ENCODE measurements around the gene SF3B3. TPM values are rescaled to one million over a fixed set of nuclear protein-coding genes. Genes with fewer than 3 reads are reported as not detected.

The SF3B3 gene
- polyA plus RNA-seq, 1 of the 3 experiments (the other 2 are of a cell fraction): 81.7 TPM

GRCh38 chr16:70579648-70580630 is 56.3 kb downstream of the SF3B3 start:
- Histone ChIP-seq H3K9me3 (no peaks in the 10 kb centered on the region), H3K27ac (ENCODE audit: low read depth in 2 of 2, low read length in 1 of 2) (no peak overlapping the region), H2AFZ (ENCODE audit: low read depth) (no peak overlapping the region), H3K4me2 (no peak overlapping the region), H3K36me3 (replicated peaks in 1 of 2; ENCODE audit: control insufficient read depth in 1 of 2, insufficient read depth in 2 of 2, low read length in 1 of 2) (peaks cover 1 to 2% of the 10 kb centered on the region in 2 experiments), H3F3A (replicated peaks; ENCODE audit: insufficient read depth) (peaks cover 12% of the 10 kb centered on the region), H3K4me1 (ENCODE audit: control insufficient read depth in 1 of 2, insufficient read depth in 2 of 2, low read depth in 1 of 2, low read length in 1 of 2) (peaks cover 3 to 12% of the 10 kb centered on the region in 2 experiments; a peak in 2 of 4 replicates), H3K27me3 (ENCODE audit: insufficient read depth) (no peaks in the 10 kb centered on the region), H4K20me1 (ENCODE audit: insufficient read depth) (no peaks in the 10 kb centered on the region), H3K9me2 (no peaks in the 10 kb centered on the region), H3K9ac (no peak overlapping the region), H3K79me2 (ENCODE audit: insufficient read depth) (no peaks in the 10 kb centered on the region), H3K4me3 (ENCODE audit: low read depth in 2 of 2, low read length in 1 of 2) (no peak overlapping the region)
- TF ChIP-seq FOSL2 (IDR thresholded peaks at IDR 0.05; ENCODE audit: borderline replicate concordance, low read depth) (no peak), USF1 (IDR thresholded peaks at IDR 0.05; ENCODE audit: borderline replicate concordance, low read depth) (no peak), CHD2 (IDR thresholded peaks at IDR 0.05; ENCODE audit: low read length, partially characterized antibody) (no peak)
- ChIA-PET POLR2A (interaction anchor here (0.6 kb wide), 1 partner anchor 11 kb away, joined by 4 read pairs; no protein-coding TSS in a partner anchor), CTCF (interaction anchor here (0.9 kb wide), 1 partner anchor 22 kb away, joined by 3 read pairs; no protein-coding TSS in a partner anchor)
- peak; percentile 19 for DNase-seq
- WGBS (ENCODE audit: low lambda C conversion rate): 86% methylated on average over 18 of the region's 21 CpGs

GRCh38 chr16:70582280-70582978 is 58.8 kb downstream of the SF3B3 start:
- Histone ChIP-seq H3K36me3 (replicated peaks in 1 of 2; ENCODE audit: control insufficient read depth in 1 of 2, insufficient read depth in 2 of 2, low read length in 1 of 2) (no peaks in the 10 kb centered on the region), H3K27ac (ENCODE audit: low read depth in 2 of 2, low read length in 1 of 2) (no peak overlapping the region), H3K9me2 (no peaks in the 10 kb centered on the region), H3K79me2 (ENCODE audit: insufficient read depth) (no peaks in the 10 kb centered on the region), H3K4me1 (ENCODE audit: control insufficient read depth in 1 of 2, insufficient read depth in 2 of 2, low read depth in 1 of 2, low read length in 1 of 2) (peaks cover 0 to 3% of the 10 kb centered on the region in 2 experiments; a peak in 1 of 4 replicates), H3K4me3 (ENCODE audit: low read depth in 2 of 2, low read length in 1 of 2) (no peak overlapping the region), H3K9ac (no peak overlapping the region), H3K4me2 (no peak overlapping the region), H2AFZ (ENCODE audit: low read depth) (no peak overlapping the region), H3K9me3 (no peaks in the 10 kb centered on the region), H3K27me3 (ENCODE audit: insufficient read depth) (no peaks in the 10 kb centered on the region), H4K20me1 (ENCODE audit: insufficient read depth) (no peaks in the 10 kb centered on the region), H3F3A (replicated peaks; ENCODE audit: insufficient read depth) (no peaks in the 10 kb centered on the region)
- CTCF ChIA-PET: interaction anchor here (1.0 to 2.2 kb wide), 2 partner anchors 15 to 71 kb away, joined by 3 to 8 read pairs; no protein-coding TSS in a partner anchor
- TF ChIP-seq EP300 (IDR thresholded peaks at IDR 0.05; ENCODE audit: borderline replicate concordance in 1 of 2, low read depth in 1 of 2, low read length in 1 of 2) (no peak), NFIC (IDR thresholded peaks at IDR 0.05; ENCODE audit: borderline replicate concordance) (no peak), POLR2AphosphoS5 (IDR thresholded peaks at IDR 0.05; ENCODE audit: low read depth, low read length) (no peak), RAD21 (IDR thresholded peaks at IDR 0.05; ENCODE audit: low read length) (no peak), YY1 (IDR thresholded peaks at IDR 0.05; ENCODE audit: low read depth) (no peak)
- TF ChIP-seq, protein P1, sequence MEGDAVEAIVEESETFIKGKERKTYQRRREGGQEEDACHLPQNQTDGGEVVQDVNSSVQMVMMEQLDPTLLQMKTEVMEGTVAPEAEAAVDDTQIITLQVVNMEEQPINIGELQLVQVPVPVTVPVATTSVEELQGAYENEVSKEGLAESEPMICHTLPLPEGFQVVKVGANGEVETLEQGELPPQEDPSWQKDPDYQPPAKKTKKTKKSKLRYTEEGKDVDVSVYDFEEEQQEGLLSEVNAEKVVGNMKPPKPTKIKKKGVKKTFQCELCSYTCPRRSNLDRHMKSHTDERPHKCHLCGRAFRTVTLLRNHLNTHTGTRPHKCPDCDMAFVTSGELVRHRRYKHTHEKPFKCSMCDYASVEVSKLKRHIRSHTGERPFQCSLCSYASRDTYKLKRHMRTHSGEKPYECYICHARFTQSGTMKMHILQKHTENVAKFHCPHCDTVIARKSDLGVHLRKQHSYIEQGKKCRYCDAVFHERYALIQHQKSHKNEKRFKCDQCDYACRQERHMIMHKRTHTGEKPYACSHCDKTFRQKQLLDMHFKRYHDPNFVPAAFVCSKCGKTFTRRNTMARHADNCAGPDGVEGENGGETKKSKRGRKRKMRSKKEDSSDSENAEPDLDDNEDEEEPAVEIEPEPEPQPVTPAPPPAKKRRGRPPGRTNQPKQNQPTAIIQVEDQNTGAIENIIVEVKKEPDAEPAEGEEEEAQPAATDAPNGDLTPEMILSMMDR (IDR thresholded peaks at IDR 0.05): peak; percentile 32; the same call in 1 of the 2 replicates
- POLR2A ChIA-PET: no interaction called here
- WGBS (ENCODE audit: low lambda C conversion rate): 87% methylated on average over 11 of the region's 11 CpGs
- DNase-seq: no peak

All from SK-N-SH (cell line).